Activated T-helper 1 cell treated with anti-CD3 and anti-CD28 coated beads, Interleukin-12 subunit alpha, Interleukin-12 subunit beta, Interleukin-2, Interleukin-4 antibody, amounts not matched to agents 30 ng/mL and 10 ng/mL and 1 ng/mL, durations not matched to agents 14 hours and 24 hours and 36 hours (primary cell): ENCODE results near the gene GCAT. TPM values are rescaled to one million over a fixed set of nuclear protein-coding genes. Genes with fewer than 3 reads are reported as not detected.

ENCODE experiments used
- DNase-seq: peaks from one replicate; pipeline ENCODE4 v3.0.0; 2021; ENCODE audit warnings: low spot score
- H3K27ac Mint-ChIP-seq: one replicate; pipeline ENCODE4 v1.8.0; 2021; ENCODE audit warnings: mild to moderate bottlenecking, mixed read lengths
- H3K27me3 Mint-ChIP-seq: one replicate; pipeline ENCODE4 v1.8.0; 2022; ENCODE audit warnings: mild to moderate bottlenecking, moderate library complexity, mixed read lengths; ENCODE audit not compliant: insufficient read depth
- H3K36me3 Mint-ChIP-seq: one replicate; pipeline ENCODE4 v1.8.0; 2021; ENCODE audit warnings: low read depth, mixed read lengths
- H3K4me1 Mint-ChIP-seq: one replicate; pipeline ENCODE4 v1.8.0; 2021; ENCODE audit warnings: low read depth, mixed read lengths
- H3K4me3 Mint-ChIP-seq: one replicate; pipeline ENCODE4 v1.8.0; 2021; ENCODE audit warnings: mild to moderate bottlenecking, moderate library complexity, mixed read lengths
- H3K9me3 Mint-ChIP-seq: one replicate; pipeline ENCODE4 v1.8.0; 2021; ENCODE audit warnings: mixed read lengths
- intact Hi-C: fragments of 100-400 bp; cut with micrococcal nuclease; formaldehyde crosslinking; loops from one replicate; pipeline ENCODE4 v1.15.1; 2024
- total RNA-seq: library from RNA; stranded (reverse); gene quantifications from 2 replicates; pipeline ENCODE4 v1.2.3, GENCODE V29; 2022

Gene GCAT
- total RNA-seq, 1 donor from 2014 or later, result 28.9 TPM

DNA sequence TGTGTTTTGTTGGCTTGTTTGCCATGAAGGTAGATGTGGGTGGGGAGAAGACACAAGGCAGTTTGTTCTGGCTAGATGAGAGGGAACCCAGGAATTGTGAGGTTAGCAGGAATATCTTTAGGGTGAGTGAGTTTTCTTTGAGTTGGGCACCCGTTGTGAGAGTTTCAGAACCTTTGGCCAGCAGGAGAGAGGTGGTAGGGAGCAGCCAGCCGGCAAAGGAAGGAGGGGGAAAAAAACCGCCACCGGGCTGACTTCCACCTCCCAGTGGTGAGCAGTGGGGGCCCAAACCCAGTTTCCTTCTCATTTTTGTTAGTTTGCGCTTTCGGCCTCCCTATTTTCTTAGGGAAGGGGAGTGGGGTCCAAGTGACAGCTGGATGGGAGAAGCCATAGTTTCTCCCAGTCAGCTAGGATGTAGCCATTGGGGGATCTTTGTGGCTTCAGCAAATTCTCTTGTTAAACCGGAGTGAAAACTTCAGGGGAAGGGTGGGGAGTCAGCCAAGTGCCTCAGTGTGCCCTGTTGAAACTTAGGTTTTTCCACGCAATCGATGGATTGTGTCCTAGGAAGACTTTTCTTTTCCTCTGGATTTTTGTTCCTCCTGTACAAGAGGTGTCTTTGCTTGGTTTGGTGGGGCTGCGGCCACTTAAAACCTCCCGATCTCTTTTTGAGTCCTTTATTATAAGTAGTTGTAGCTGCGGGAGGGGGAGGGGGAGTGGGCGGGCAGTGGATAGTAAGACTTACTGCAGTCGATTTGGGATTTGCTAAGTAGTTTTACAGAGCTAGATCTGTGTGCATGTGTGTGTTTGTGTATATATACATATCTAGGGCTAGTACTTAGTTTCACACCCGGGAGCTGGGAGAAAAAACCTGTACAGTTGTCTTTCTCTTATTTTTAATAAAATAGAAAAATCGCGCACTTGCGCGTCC lies 1.1 kb upstream of the GCAT start:
- Mint-ChIP-seq H3K36me3 (peaks cover 2% of the 10 kb centered on the region), H3K9me3 (no peaks in the 10 kb centered on the region), H3K27me3 (peaks cover 13% of the 10 kb centered on the region), H3K4me3 (peak overlapping the region; percentile 82), H3K4me1 (peaks cover 46% of the 10 kb centered on the region), H3K27ac (peak overlapping the region; percentile 58)
- DNase-seq, result no peak
- intact Hi-C loops, result loop anchor here (1.0 to 10.0 kb wide), 8 partner anchors 12 to 1178 kb away; partner anchors contain the start of genes ANKRD54, APOBEC3B and TRIOBP

DNA sequence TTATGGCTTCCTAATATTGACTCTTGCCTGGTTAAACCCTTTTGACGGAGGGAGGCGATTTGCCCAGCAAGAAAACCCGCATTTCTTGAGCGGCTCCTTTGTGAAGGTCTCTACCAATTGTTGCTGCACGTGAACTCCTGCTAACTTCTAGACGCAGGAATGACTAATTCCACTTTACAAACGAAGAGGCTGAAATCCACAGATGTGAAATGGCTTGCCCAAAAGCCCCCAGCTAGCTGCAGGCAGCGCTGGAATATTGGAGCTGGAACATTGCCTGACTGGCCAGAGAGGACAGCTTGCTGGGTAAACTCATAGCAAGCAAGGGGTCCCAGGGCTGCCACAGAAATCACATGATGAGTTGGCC lies 542 bp downstream of the GCAT start:
- Mint-ChIP-seq H3K27me3 (peaks cover 10% of the 10 kb centered on the region), H3K27ac (no peak overlapping the region), H3K4me1 (peaks cover 38% of the 10 kb centered on the region), H3K9me3 (no peaks in the 10 kb centered on the region), H3K4me3 (peak overlapping the region; percentile 82), H3K36me3 (peaks cover 2% of the 10 kb centered on the region)
- DNase-seq, result no peak
- intact Hi-C loops, result loop anchor here (5.0 to 10.0 kb wide), 3 partner anchors 111 to 1177 kb away; partner anchors contain the start of genes APOBEC3B and TRIOBP

DNA sequence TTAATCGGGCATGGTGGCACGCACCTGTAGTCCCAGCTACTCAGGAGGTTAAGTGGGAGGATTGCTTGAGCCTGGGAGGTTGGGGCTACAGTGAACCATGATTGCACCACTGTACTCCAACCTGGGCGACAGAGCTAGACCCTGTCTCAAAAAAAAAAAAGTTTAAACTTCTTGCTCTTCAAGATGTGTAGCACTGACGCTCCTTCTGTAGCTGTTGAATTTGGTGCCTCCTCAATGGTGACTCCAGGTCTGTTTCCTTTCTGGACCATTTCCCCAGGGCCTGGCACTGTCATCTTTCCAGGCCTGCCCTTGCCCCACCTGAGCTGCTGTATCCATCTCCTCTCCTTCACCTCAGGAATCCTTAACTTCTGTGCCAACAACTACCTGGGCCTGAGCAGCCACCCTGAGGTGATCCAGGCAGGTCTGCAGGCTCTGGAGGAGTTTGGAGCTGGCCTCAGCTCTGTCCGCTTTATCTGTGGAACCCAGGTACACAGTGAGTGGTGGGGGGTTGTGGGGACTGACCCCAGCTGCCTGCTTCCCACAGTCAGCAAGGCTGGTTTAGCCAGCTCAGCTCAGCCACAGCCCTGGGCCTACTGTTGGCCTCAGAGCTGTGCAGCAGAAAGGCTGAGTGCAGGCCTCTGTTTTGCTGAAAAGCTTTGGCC lies 2.1 kb downstream of the GCAT start:
- peaks cover 31% of the 10 kb centered on the region for H3K4me1 Mint-ChIP-seq
- intact Hi-C loops, result loop anchor here (5.0 to 10.0 kb wide), 3 partner anchors 113 to 1175 kb away; partner anchors contain the start of genes APOBEC3B and TRIOBP
- H3K9me3 Mint-ChIP-seq, result no peaks in the 10 kb centered on the region
- H3K27ac Mint-ChIP-seq, result no peak overlapping the region
- no peak for DNase-seq
- peaks cover 6% of the 10 kb centered on the region for H3K27me3 Mint-ChIP-seq
- H3K36me3 Mint-ChIP-seq, result peaks cover 2% of the 10 kb centered on the region
- peak overlapping the region; percentile 63 for H3K4me3 Mint-ChIP-seq

GRCh38 chr22:37811867-37812266 lies 4.1 kb downstream of the GCAT start:
- intact Hi-C loops, result no loop called here
- Mint-ChIP-seq H3K9me3 (no peaks in the 10 kb centered on the region), H3K27ac (no peak overlapping the region), H3K27me3 (peaks cover 2% of the 10 kb centered on the region), H3K4me3 (no peak overlapping the region), H3K36me3 (peaks cover 2% of the 10 kb centered on the region), H3K4me1 (peaks cover 15% of the 10 kb centered on the region)
- DNase-seq, result no peak

DNA sequence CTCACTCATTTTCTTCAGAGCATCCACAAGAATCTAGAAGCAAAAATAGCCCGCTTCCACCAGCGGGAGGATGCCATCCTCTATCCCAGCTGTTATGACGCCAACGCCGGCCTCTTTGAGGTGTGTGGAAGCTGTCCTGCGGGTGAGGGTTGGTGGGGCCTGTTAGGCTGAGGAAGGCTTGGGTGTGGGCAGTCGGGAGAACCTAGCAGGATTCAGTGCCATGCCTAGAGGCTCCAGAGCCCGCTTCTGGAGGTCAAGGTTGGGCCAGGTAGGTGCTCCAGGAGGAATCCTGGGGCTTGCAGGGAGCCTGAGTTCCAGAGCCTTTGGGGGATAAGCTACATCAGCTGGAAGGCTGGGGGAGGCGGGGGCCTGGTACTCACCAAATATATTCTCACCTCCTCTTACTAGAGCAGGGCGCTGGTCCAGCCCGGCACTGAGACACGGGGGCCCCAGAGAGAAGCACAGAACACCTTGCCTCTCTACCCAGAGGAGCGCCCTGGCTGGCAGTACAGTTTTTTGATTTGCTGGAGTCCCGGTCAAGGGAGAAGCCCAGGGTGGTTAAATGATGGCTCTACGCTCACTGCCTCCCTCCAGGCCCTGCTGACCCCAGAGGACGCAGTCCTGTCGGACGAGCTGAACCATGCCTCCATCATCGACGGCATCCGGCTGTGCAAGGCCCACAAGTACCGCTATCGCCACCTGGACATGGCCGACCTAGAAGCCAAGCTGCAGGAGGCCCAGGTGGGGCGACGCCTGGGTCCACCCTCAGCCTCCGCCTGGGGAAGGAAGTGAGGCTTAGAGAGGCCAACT lies 5.3 kb downstream of the GCAT start:
- H3K4me1 Mint-ChIP-seq, result peaks cover 14% of the 10 kb centered on the region
- no peaks in the 10 kb centered on the region for H3K27me3 Mint-ChIP-seq
- peaks cover 6% of the 10 kb centered on the region for H3K36me3 Mint-ChIP-seq
- no peak overlapping the region for H3K27ac Mint-ChIP-seq
- no peak overlapping the region for H3K4me3 Mint-ChIP-seq
- H3K9me3 Mint-ChIP-seq, result no peaks in the 10 kb centered on the region
- DNase-seq, result no peak
- intact Hi-C loops, result no loop called here

- Mint-ChIP-seq H3K27me3 (peaks cover 18% of the 10 kb centered on the region), H3K4me1 (peaks cover 12% of the 10 kb centered on the region), H3K27ac (no peak overlapping the region), H3K4me3 (no peak overlapping the region), H3K9me3 (no peaks in the 10 kb centered on the region), H3K36me3 (peaks cover 4% of the 10 kb centered on the region)
- no peak for DNase-seq
- intact Hi-C loops, result no loop called here
Measured at GRCh38 chr22:37815593-37815992, 7.9 kb downstream of the GCAT start.

DNA sequence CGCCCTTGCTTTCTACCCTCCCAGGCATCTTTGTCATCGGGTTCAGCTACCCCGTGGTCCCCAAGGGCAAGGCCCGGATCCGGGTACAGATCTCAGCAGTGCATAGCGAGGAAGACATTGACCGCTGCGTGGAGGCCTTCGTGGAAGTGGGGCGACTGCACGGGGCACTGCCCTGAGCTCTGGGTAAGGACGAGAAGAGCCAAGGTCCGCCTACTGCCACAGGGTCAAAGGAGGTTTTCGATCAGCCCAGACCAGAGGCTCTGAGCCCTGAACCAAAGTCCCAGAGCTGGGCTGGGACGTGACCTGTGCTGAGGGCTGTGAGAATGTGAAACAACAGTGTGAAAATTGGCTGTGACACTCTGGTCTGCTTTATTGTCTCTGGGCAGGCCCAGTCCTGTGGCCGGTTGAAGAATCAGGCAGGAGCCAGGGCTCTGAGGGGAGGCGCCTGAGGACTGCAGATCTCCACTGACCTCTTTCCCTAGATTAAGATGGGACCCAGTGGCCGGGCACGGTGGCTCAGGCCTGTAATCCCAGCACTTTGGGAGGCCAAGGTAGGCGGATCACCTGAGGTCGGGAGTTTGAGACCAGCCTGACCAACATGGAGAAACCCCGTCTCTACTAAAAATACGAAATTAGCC lies 8.9 kb downstream of the GCAT start:
- Mint-ChIP-seq H3K27ac (no peak overlapping the region), H3K27me3 (peaks cover 23% of the 10 kb centered on the region), H3K9me3 (no peaks in the 10 kb centered on the region), H3K4me1 (peaks cover 12% of the 10 kb centered on the region), H3K36me3 (peaks cover 4% of the 10 kb centered on the region), H3K4me3 (no peak overlapping the region)
- intact Hi-C loops, result loop anchor here (1.0 kb wide), 6 partner anchors 28 to 149 kb away; partner anchors contain the start of genes ANKRD54, C22orf23, EIF3L and POLR2F
- DNase-seq, result no peak

DNA sequence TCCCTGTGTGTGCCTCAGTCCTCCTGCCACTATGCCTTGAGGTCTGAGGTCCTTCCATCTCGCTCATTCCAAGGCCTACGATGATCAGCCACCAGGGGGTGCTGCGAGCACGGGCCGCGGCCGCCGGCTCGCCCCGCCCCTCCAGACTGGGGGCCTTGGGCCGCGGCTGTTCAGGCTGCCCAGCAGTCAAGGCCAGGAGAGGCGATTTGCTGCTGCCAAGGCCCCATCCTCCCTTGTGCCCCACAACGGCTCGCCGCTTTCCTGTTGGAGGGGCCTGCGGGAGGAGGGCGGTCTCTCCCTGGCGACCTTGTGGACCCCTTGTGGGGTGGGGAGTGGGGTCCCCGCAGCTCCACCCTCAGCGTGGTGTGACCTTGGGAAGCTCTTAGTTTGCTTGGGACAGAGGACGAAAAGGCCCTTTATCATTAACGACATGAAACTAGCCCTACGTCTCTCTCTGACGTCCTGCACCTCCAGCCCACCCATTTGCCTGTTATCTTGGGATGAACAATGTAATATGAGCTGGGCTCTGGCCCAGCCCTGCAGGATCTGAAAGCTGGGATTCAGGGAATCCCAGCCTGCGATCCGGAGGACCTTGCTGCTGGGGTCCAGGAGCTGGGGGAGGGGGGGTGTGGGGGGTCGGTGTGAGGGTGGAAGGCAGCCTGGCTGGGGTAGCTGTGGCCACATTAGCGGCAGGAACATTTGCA lies 10.1 kb downstream of the GCAT start:
- Mint-ChIP-seq H3K4me3 (peak overlapping the region; percentile 45), H3K9me3 (no peaks in the 10 kb centered on the region), H3K27me3 (peaks cover 29% of the 10 kb centered on the region), H3K27ac (no peak overlapping the region), H3K4me1 (peaks cover 12% of the 10 kb centered on the region), H3K36me3 (peaks cover 7% of the 10 kb centered on the region)
- peak; percentile 74 for DNase-seq
- intact Hi-C loops, result loop anchor here (1.0 kb wide), 7 partner anchors 11 to 147 kb away; partner anchors contain the start of genes ANKRD54, C22orf23, EIF3L and GCAT

GRCh38 chr22:37818409-37819104 lies 10.8 kb downstream of the GCAT start:
- peak; percentile 65 for DNase-seq
- H3K4me3 Mint-ChIP-seq, result peak overlapping the region; percentile 60

GRCh38 chr22:37819105-37819433 lies 11.3 kb downstream of the GCAT start:
- Mint-ChIP-seq H3K4me1 (peaks cover 12% of the 10 kb centered on the region), H3K36me3 (peaks cover 7% of the 10 kb centered on the region), H3K9me3 (no peaks in the 10 kb centered on the region), H3K4me3 (peak overlapping the region; percentile 60), H3K27me3 (peaks cover 34% of the 10 kb centered on the region), H3K27ac (no peak overlapping the region)
- DNase-seq, result no peak
- intact Hi-C loops, result no loop called here

More at GRCh38 chr22:37818409-37819104, 10.8 kb downstream of the GCAT start:
- peaks cover 7% of the 10 kb centered on the region for H3K36me3 Mint-ChIP-seq
- intact Hi-C loops, result loop anchor here (1.0 kb wide), 1 partner anchor 11 kb away; the partner anchor contains the start of gene GCAT
- peaks cover 31% of the 10 kb centered on the region for H3K27me3 Mint-ChIP-seq
- H3K9me3 Mint-ChIP-seq, result no peaks in the 10 kb centered on the region
- H3K4me1 Mint-ChIP-seq, result peaks cover 12% of the 10 kb centered on the region
- H3K27ac Mint-ChIP-seq, result no peak overlapping the region

DNA sequence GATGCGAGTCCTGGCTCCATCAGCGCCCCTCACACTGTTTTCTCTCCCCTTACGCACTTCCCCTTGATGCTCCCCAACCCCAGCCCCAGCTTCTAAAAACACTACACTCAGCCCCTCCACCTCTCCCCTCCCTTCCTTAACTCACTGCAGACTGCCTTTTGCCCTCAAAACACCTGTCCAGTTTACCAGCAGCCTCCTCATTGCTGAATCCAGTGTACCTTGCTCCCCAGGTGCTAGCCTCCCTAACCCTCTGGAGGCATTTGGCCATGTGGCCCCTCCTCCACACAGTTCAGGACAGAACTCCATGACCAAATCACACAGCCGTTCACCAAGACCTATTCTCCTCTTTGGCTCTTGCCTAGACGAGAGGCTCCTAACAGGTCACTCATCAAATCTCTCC lies 12.6 kb downstream of the GCAT start:
- H3K9me3 Mint-ChIP-seq, result no peaks in the 10 kb centered on the region
- intact Hi-C loops, result no loop called here
- DNase-seq, result no peak
- no peak overlapping the region for H3K4me3 Mint-ChIP-seq
- peaks cover 7% of the 10 kb centered on the region for H3K36me3 Mint-ChIP-seq
- no peak overlapping the region for H3K27ac Mint-ChIP-seq
- H3K4me1 Mint-ChIP-seq, result peaks cover 12% of the 10 kb centered on the region
- peaks cover 37% of the 10 kb centered on the region for H3K27me3 Mint-ChIP-seq
